ENCODE results near the gene GTF2H1.

GTF2H1 gene

GRCh38 chr11:18361154-18361553 lies 38.8 kb downstream of the GTF2H1 start:
- H3K36me3 ChIP-seq (ENCODE audit: insufficient read depth, insufficient read length, low read length) = peaks cover 70% of the 10 kb centered on the region
- no peak overlapping the region for H3K9ac ChIP-seq (ENCODE audit: insufficient read length, low read depth)
- no peak for DNase-seq (ENCODE audit: low read depth, low spot score)
- H3K4me1 ChIP-seq (ENCODE audit: insufficient read depth, insufficient read length) = no peaks in the 10 kb centered on the region
- H3K9me3 ChIP-seq (ENCODE audit: insufficient read depth, low read length) = no peaks in the 10 kb centered on the region
- TF ChIP-seq SUZ12 (IDR thresholded peaks at IDR 0.05; ENCODE audit: extremely low read depth, insufficient read depth, insufficient read length) (no peak), YY1 (IDR thresholded peaks at IDR 0.05; ENCODE audit: insufficient read depth, insufficient read length) (no peak), ZNF274 (IDR thresholded peaks at IDR 0.05; ENCODE audit: low read depth, low read length) (no peak)
- H3K27me3 ChIP-seq (ENCODE audit: insufficient read depth, insufficient read length) = no peaks in the 10 kb centered on the region
- H3K4me3 ChIP-seq (ENCODE audit: insufficient read length, low read depth) = no peak overlapping the region

- H3K36me3 ChIP-seq (ENCODE audit: insufficient read depth, insufficient read length, low read length) = peaks cover 54% of the 10 kb centered on the region
- TF ChIP-seq SUZ12 (IDR thresholded peaks at IDR 0.05; ENCODE audit: extremely low read depth, insufficient read depth, insufficient read length) = no peak
- TF ChIP-seq ZNF274 (IDR thresholded peaks at IDR 0.05; ENCODE audit: low read depth, low read length) = no peak
- no peak for TF ChIP-seq YY1 (IDR thresholded peaks at IDR 0.05; ENCODE audit: insufficient read depth, insufficient read length)
- H3K4me1 ChIP-seq (ENCODE audit: insufficient read depth, insufficient read length) = no peaks in the 10 kb centered on the region
- H3K9me3 ChIP-seq (ENCODE audit: insufficient read depth, low read length) = no peaks in the 10 kb centered on the region
- H3K4me3 ChIP-seq (ENCODE audit: insufficient read length, low read depth) = no peak overlapping the region
- H3K9ac ChIP-seq (ENCODE audit: insufficient read length, low read depth) = no peak overlapping the region
- no peaks in the 10 kb centered on the region for H3K27me3 ChIP-seq (ENCODE audit: insufficient read depth, insufficient read length)
- DNase-seq (ENCODE audit: low read depth, low spot score) = no peak
Measured at GRCh38 chr11:18364495-18365073, 42.2 kb downstream of the GTF2H1 start.

- TF ChIP-seq ZNF274 (IDR thresholded peaks at IDR 0.05; ENCODE audit: low read depth, low read length) = no peak
- no peak for TF ChIP-seq SUZ12 (IDR thresholded peaks at IDR 0.05; ENCODE audit: extremely low read depth, insufficient read depth, insufficient read length)
- TF ChIP-seq YY1 (IDR thresholded peaks at IDR 0.05; ENCODE audit: insufficient read depth, insufficient read length) = no peak
- H3K27me3 ChIP-seq (ENCODE audit: insufficient read depth, insufficient read length) = no peaks in the 10 kb centered on the region
- H3K9me3 ChIP-seq (ENCODE audit: insufficient read depth, low read length) = no peaks in the 10 kb centered on the region
- H3K4me1 ChIP-seq (ENCODE audit: insufficient read depth, insufficient read length) = no peaks in the 10 kb centered on the region
- H3K4me3 ChIP-seq (ENCODE audit: insufficient read length, low read depth) = no peak overlapping the region
- DNase-seq (ENCODE audit: low read depth, low spot score) = no peak
- no peak overlapping the region for H3K9ac ChIP-seq (ENCODE audit: insufficient read length, low read depth)
- peaks cover 51% of the 10 kb centered on the region for H3K36me3 ChIP-seq (ENCODE audit: insufficient read depth, insufficient read length, low read length)
Measured at GRCh38 chr11:18365741-18366140, 43.4 kb downstream of the GTF2H1 start.

- no peak overlapping the region for H3K4me3 ChIP-seq (ENCODE audit: insufficient read length, low read depth)
- no peaks in the 10 kb centered on the region for H3K9me3 ChIP-seq (ENCODE audit: insufficient read depth, low read length)
- no peak for DNase-seq (ENCODE audit: low read depth, low spot score)
- H3K36me3 ChIP-seq (ENCODE audit: insufficient read depth, insufficient read length, low read length) = peaks cover 51% of the 10 kb centered on the region
- no peaks in the 10 kb centered on the region for H3K4me1 ChIP-seq (ENCODE audit: insufficient read depth, insufficient read length)
- no peak overlapping the region for H3K9ac ChIP-seq (ENCODE audit: insufficient read length, low read depth)
- TF ChIP-seq SUZ12 (IDR thresholded peaks at IDR 0.05; ENCODE audit: extremely low read depth, insufficient read depth, insufficient read length) (no peak), YY1 (IDR thresholded peaks at IDR 0.05; ENCODE audit: insufficient read depth, insufficient read length) (no peak), ZNF274 (IDR thresholded peaks at IDR 0.05; ENCODE audit: low read depth, low read length) (no peak)
- H3K27me3 ChIP-seq (ENCODE audit: insufficient read depth, insufficient read length) = no peaks in the 10 kb centered on the region
Measured at GRCh38 chr11:18366286-18366685, 43.9 kb downstream of the GTF2H1 start.

- H3K9me3 ChIP-seq (ENCODE audit: insufficient read depth, low read length) = no peaks in the 10 kb centered on the region
- TF ChIP-seq SUZ12 (IDR thresholded peaks at IDR 0.05; ENCODE audit: extremely low read depth, insufficient read depth, insufficient read length) (no peak), ZNF274 (IDR thresholded peaks at IDR 0.05; ENCODE audit: low read depth, low read length) (no peak), YY1 (IDR thresholded peaks at IDR 0.05; ENCODE audit: insufficient read depth, insufficient read length) (no peak)
- H3K36me3 ChIP-seq (ENCODE audit: insufficient read depth, insufficient read length, low read length) = peaks cover 43% of the 10 kb centered on the region
- H3K9ac ChIP-seq (ENCODE audit: insufficient read length, low read depth) = no peak overlapping the region
- H3K27me3 ChIP-seq (ENCODE audit: insufficient read depth, insufficient read length) = no peaks in the 10 kb centered on the region
- H3K4me3 ChIP-seq (ENCODE audit: insufficient read length, low read depth) = no peak overlapping the region
- DNase-seq (ENCODE audit: low read depth, low spot score) = no peak
- no peaks in the 10 kb centered on the region for H3K4me1 ChIP-seq (ENCODE audit: insufficient read depth, insufficient read length)
Measured at GRCh38 chr11:18367431-18367830, 45.1 kb downstream of the GTF2H1 start.

- peaks cover 37% of the 10 kb centered on the region for H3K36me3 ChIP-seq (ENCODE audit: insufficient read depth, insufficient read length, low read length)
- H3K9ac ChIP-seq (ENCODE audit: insufficient read length, low read depth) = no peak overlapping the region
- H3K27me3 ChIP-seq (ENCODE audit: insufficient read depth, insufficient read length) = no peaks in the 10 kb centered on the region
Measured at GRCh38 chr11:18368221-18368620, 45.9 kb downstream of the GTF2H1 start.

GRCh38 chr11:18369398-18369797 lies 47.0 kb downstream of the GTF2H1 start:
- DNase-seq (ENCODE audit: low read depth, low spot score) = no peak
- TF ChIP-seq YY1 (IDR thresholded peaks at IDR 0.05; ENCODE audit: insufficient read depth, insufficient read length) (no peak), ZNF274 (IDR thresholded peaks at IDR 0.05; ENCODE audit: low read depth, low read length) (no peak), SUZ12 (IDR thresholded peaks at IDR 0.05; ENCODE audit: extremely low read depth, insufficient read depth, insufficient read length) (no peak)
- H3K9me3 ChIP-seq (ENCODE audit: insufficient read depth, low read length) = no peaks in the 10 kb centered on the region
- no peak overlapping the region for H3K4me3 ChIP-seq (ENCODE audit: insufficient read length, low read depth)
- H3K36me3 ChIP-seq (ENCODE audit: insufficient read depth, insufficient read length, low read length) = peaks cover 27% of the 10 kb centered on the region
- H3K9ac ChIP-seq (ENCODE audit: insufficient read length, low read depth) = no peak overlapping the region
- H3K4me1 ChIP-seq (ENCODE audit: insufficient read depth, insufficient read length) = no peaks in the 10 kb centered on the region
- H3K27me3 ChIP-seq (ENCODE audit: insufficient read depth, insufficient read length) = no peaks in the 10 kb centered on the region

More at GRCh38 chr11:18368221-18368620, 45.9 kb downstream of the GTF2H1 start:
- TF ChIP-seq SUZ12 (IDR thresholded peaks at IDR 0.05; ENCODE audit: extremely low read depth, insufficient read depth, insufficient read length) (no peak), YY1 (IDR thresholded peaks at IDR 0.05; ENCODE audit: insufficient read depth, insufficient read length) (no peak), ZNF274 (IDR thresholded peaks at IDR 0.05; ENCODE audit: low read depth, low read length) (no peak)
- DNase-seq (ENCODE audit: low read depth, low spot score) = no peak
- no peaks in the 10 kb centered on the region for H3K9me3 ChIP-seq (ENCODE audit: insufficient read depth, low read length)
- no peak overlapping the region for H3K4me3 ChIP-seq (ENCODE audit: insufficient read length, low read depth)
- H3K4me1 ChIP-seq (ENCODE audit: insufficient read depth, insufficient read length) = no peaks in the 10 kb centered on the region

All from NT2/D1 (cell line).